GM18870 (cell line): Measurements from ENCODE around the gene TRMT112.
A peak's percentile ranks its signal among the peaks of the same experiment; 100 is the strongest.
"Not testable (repeated sequence)": the region's sequence is repeated elsewhere in the genome, so short reads cannot be mapped to it uniquely, and the experiment has no call there.

Source experiments
- ATAC-seq: cut with Tn5 transposase; IDR thresholded peaks from one replicate; pipeline ENCODE4 v1.9.1; 2021; ENCODE audit warnings: moderate library complexity; ENCODE audit not compliant: unreplicated experiment

TRMT112 gene

GRCh38 chr11:64313491-64314145, 3.7 kb downstream of the TRMT112 start:
- ATAC-seq = no peak

- ATAC-seq = no peak
These were observed 4.4 kb downstream of the TRMT112 start for GRCh38 chr11:64312947-64313346.

DNA sequence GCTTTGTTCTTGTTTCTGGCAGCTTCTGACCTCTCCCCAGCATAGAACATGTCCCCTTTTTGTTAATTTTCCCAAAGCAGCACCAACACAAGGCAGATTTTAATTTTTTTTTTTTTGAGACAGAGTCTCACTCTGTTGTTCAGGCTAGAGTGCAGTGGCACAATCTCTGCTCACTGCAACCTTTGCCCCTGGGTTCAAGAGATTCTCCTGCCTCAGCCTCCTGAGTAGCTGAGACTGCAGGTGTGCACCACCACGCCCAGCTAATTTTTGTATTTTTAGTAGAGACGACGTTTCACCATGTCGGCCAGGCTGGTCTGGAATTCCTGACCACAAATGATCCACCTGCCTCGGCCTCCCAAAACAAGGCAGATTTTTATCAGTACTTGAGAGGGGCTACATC, 9.6 kb downstream of the TRMT112 start:
- ATAC-seq = not testable (repeated sequence)

DNA sequence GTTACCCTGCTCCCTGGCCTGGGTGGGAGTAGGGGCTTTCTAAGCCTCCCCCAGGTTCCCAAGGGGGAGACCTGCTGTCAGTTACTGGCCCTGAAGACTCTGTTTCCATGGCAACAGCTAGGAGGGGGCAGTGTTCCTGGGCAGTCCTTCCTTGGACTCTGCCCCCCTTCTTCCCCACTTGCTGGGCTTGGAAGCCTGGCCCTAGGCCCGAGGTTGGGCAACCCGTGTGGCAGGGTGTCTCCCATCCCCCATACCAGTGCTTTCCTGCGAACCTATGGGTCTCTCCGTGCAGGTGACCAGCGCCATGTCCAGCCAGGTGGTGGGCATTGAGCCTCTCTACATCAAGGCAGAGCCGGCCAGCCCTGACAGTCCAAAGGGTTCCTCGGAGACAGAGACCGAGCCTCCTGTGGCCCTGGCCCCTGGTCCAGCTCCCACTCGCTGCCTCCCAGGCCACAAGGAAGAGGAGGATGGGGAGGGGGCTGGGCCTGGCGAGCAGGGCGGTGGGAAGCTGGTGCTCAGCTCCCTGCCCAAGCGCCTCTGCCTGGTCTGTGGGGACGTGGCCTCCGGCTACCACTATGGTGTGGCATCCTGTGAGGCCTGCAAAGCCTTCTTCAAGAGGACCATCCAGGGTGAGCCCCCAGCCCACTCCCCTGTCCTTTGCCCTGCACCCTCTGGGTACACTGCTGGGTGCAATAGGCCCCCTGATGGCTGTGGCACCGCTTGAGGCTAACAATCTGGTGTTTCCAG, 10.3 kb downstream of the TRMT112 start:
- ATAC-seq = no peak

- ATAC-seq = no peak
These were observed 10.8 kb downstream of the TRMT112 start for GRCh38 chr11:64306563-64306875.

DNA sequence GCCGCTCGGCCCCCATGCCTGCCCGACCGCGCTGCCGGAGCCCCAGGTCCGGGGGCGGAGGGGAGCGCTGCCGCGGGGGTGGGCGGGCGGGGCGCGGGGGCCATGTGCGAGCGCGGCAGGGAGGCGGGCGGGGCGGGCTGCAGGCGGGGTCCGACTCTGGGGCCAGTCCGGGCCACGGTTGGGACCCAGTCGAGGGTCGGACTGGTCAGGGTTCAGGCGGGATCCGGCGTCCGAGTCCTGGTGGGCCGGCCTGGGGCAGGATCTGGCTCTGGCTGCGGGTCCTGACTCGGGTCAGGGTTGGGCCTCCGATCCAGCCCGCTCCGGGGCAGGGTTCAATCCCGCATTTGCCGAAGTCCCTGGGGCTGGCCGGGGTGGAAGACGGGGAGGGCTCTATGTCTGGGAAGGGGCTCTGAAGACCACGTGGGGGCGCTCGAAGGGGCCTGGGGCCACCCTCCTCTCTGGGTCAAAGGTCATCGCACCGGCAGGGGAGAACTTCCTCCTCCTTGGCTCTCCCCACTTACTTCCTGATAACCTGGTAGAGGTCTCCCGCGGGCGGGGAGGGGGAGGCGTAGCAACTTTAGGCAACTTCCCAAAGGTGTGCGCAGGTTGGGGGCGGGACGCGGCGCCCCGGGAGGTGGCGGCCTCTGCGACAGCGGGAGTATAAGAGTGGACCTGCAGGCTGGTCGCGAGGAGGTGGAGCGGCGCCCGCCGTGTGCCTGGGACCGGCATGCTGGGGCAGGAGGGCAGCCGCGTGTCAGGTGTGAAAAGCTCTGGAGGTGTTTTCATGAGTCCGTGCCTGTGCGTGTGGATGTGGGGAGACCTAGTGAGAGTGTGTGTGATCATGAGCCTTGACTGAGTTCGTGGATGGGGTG, 11.4 kb downstream of the TRMT112 start:
- ATAC-seq = no peak

- peak; percentile 69 for ATAC-seq
These were observed 12.2 kb downstream of the TRMT112 start, which contains the start of gene ESRRA for GRCh38 chr11:64305075-64305690. Gene ESRRA, plus strand, starts transcription at chr11:64305524. Its CDS starts 1,656 bp downstream, at chr11:64307180.

- peak; percentile 39 for ATAC-seq
These were observed 12.9 kb downstream of the TRMT112 start for GRCh38 chr11:64304316-64305072.

DNA sequence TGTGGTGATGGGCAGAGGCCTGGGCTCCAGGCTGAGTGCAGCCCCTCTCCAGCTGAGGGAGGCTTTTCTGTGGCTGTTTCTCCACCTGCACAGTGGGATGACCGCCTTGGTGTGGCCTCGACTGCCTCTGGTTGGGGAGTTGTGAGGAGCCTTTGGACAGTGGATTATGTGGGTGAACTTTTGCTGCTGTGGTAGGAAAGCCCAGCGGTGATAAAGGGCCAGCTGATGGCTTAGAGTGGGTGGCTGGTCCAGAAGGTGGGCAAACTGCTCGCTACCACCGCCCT, 13.4 kb downstream of the TRMT112 start:
- no peak for ATAC-seq

- ATAC-seq = no peak
These were observed 14.0 kb downstream of the TRMT112 start for GRCh38 chr11:64303109-64304031.

DNA sequence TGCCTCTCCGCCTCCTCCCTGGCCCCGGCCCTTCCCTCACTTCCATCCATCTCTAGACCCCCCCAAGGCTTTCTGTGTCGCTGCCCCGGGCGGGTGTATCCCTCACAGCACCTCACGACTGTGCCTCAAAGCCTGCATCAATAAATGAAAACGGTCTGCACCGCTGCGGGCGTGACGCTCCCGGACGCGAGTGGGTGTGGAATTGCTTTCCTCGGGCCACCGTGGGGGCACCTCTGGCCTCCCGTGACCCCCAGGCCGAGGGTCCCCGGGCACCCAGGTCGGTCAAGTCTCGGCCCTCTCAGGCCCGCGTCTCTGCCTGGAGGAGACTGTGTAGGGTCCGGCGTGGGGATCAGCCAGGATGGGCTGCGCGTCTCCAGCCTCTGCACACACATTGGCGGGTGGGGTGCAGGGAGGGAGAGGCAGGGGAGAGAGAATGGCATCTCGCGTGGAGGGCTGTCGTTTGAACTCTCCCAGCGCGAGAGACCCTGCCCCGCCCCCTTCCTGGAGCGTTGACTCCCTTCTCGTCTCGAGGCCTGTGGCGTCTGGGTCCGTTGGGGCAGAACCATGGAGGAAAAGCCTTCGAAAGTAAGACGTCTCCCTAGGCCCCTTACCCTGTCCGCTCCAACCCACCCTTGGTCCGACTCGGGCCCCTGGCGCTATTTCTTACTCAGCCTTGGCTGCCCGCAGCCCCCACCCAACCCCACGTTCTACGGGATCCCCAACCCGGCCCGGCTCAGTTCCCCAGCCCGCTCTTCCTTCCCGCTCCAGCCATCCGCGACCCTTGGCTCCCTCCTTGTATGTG, 17.3 kb downstream of the TRMT112 start, which contains the start of gene CATSPERZ:
Gene CATSPERZ (plus strand): TSS at position 512 of the 802 bp plus-strand sequence. CDS start 53 bp downstream, at position 565.
- ATAC-seq = no peak

DNA sequence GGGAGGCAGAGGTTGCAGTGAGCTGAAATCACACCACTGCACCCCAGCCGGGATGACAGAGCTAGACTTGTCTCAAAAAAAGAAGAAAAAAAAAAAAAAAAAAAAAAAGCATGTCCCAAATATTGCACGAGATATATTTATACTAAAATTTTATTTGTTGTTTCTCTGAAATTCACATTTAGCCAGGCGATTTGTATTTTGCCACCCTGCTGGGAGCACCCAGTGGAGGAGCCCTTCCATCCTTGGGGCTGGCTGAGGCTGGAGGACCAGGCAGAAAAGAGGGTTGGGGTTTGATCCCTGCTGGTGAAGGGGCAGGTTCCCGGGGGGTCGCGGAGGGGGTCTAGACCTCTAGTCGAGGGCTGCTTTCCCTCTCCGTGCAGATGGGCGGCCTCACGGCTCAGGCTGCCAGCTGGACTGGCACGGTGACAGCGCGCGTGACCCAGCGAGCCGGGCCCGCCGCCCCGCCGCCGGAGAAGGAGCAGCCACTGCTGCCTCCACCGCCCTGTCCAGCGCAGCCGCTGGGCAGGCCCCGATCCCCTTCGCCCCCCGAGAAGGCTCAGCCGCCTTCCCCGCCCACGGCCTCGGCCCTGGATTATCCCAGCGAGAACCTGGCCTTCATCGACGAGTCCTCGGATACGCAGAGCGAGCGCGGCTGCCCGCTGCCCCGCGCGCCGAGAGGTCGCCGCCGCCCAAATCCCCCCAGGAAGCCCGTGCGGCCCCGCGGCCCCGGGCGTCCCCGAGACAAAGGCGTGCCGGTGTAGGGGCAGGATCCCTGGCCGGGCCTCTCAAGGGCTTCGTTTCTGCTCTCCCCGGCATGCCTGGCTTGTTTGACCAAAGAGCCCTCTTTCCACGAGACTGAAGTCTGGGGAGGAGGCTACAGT, 18.2 kb downstream of the TRMT112 start:
- ATAC-seq = no peak

DNA sequence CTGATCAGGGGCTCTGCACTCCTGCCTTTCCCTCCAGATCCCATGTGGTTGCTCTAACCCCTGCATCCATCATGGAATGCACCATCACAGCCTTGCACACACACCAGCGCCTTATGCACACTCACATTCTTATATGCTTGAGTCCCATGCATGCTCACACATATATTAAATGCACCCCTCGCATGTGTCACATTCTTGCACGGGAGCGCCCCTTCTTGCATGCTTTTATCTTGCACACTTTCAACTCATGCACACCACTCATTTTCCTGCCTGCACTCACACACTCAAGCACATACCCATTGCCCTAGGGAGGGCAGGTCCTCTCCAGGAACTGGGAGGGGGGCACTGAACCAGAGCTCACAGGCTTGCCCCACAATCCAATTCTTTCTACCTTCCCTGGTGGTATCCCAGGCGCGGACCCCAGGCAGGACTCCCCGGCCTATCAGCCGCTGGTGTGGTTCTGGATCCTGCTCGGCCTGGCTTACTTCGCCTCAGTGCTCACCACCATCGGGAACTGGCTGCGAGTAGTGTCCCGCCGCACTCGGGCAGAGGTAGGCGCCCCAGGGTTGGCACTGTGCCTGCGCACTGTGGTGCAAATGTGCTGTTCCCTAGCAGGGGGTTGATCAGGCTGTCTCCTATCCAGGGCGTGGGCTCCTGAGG, 19.5 kb downstream of the TRMT112 start:
- ATAC-seq = no peak

GRCh38 chr11:64296830-64297698, 20.3 kb downstream of the TRMT112 start:
- no peak for ATAC-seq

DNA sequence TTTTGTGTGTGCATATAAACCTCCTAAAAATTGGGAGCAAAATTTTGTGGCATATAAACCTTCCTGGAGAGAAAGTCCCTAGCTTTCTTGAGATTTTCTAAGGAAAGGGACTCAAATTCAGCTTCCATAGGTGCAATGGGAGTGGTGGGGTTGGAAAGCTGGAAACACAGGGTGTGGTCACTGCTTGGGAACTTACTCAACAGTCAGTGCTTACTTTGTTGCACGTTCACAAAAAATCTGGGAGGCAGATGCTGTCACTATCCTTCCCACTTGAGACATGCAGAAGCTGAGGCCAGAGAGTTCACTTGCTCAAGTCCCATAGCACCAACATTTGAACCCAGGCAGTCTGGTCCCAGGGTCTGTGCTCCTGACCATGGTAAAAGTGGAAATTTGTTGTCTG, 21.1 kb downstream of the TRMT112 start:
- no peak for ATAC-seq

DNA sequence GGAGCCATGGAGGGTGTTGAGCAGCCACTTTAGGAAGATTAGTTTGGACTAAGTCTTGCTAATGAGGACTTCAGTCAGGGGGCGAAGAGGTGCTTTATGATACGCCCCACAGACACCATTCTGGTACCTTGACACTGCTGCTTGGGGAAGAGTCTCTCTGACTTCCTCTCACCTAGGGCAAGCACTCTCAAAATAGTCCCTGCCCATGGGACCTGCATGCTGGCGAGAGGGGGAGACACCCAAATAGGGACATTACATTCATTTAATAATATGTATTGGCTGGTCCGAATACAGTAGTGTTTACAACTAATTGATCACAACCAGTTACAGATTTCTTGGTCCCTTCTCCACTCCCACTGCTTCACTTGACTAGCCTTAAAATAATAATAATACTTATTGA, 21.6 kb downstream of the TRMT112 start:
- ATAC-seq = no peak
